IPS-NIHi11 (cell line): ENCODE measurements around the gene KRTCAP2.

Source experiments
- DNase-seq: peaks from one replicate; pipeline ENCODE4 v3.0.0; 2012; ENCODE audit warnings: mixed read lengths, low spot score

The KRTCAP2 gene

GRCh38 chr1:155133799-155134281 is 39.3 kb downstream of the KRTCAP2 start:
- no peak for DNase-seq

GRCh38 chr1:155131856-155132255 is 41.2 kb downstream of the KRTCAP2 start:
- no peak for DNase-seq

DNA sequence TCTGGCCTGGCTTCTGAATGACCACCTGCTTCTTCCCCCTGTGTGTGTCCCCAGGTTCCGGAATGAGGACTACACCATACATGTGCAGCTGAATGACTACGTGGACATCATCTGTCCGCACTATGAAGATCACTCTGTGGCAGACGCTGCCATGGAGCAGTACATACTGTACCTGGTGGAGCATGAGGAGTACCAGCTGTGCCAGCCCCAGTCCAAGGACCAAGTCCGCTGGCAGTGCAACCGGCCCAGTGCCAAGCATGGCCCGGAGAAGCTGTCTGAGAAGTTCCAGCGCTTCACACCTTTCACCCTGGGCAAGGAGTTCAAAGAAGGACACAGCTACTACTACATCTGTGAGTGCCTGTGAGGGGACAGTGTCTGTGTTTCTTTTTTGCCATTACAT is 41.8 kb downstream of the KRTCAP2 start:
- DNase-seq = no peak

GRCh38 chr1:155130272-155131006 is 42.7 kb downstream of the KRTCAP2 start:
- peak; percentile 26 for DNase-seq

- no peak for DNase-seq
Observed at GRCh38 chr1:155128755-155129473, 44.2 kb downstream of the KRTCAP2 start.

- no peak for DNase-seq
Observed at GRCh38 chr1:155127967-155128754, 44.9 kb downstream of the KRTCAP2 start.

GRCh38 chr1:155127105-155127966 is 45.8 kb downstream of the KRTCAP2 start, which contains the start of gene EFNA1:
EFNA1 (plus strand) TSS chr1:155127876; CDS start chr1:155127978, 102 bp downstream.
- DNase-seq = peak; percentile 68

- DNase-seq = peak; percentile 41
Observed at GRCh38 chr1:155126556-155127104, 46.5 kb downstream of the KRTCAP2 start.

GRCh38 chr1:155125946-155126555 is 47.1 kb downstream of the KRTCAP2 start:
- DNase-seq = peak; percentile 38

DNA sequence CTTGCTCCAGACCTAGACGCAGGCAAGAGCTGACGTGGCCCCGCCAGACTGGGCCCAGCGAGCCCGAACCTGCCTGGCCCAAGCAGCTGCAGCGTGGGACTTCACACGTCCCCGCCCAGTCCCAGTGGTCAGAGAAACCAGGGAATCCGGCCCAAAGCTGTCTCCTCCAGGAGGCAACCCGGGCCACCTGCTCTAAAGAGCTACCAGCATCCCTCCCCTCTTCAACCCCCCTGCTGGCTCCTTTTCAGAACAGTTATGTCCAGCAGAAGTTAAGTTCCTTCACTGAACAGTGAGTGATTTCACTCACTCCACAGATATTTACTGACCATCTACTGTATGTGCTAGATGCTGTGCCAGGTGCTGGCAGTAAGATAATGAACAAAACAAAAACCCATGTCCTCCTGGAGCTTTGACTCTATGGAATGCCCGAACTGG is 47.6 kb downstream of the KRTCAP2 start:
- peak; percentile 23 for DNase-seq

- DNase-seq = peak; percentile 30
Observed at GRCh38 chr1:155124503-155125463, 48.3 kb downstream of the KRTCAP2 start.

GRCh38 chr1:155123801-155124200 is 49.3 kb downstream of the KRTCAP2 start:
- DNase-seq = no peak

- DNase-seq = no peak
Observed at GRCh38 chr1:155122308-155122707, 50.8 kb downstream of the KRTCAP2 start.

DNA sequence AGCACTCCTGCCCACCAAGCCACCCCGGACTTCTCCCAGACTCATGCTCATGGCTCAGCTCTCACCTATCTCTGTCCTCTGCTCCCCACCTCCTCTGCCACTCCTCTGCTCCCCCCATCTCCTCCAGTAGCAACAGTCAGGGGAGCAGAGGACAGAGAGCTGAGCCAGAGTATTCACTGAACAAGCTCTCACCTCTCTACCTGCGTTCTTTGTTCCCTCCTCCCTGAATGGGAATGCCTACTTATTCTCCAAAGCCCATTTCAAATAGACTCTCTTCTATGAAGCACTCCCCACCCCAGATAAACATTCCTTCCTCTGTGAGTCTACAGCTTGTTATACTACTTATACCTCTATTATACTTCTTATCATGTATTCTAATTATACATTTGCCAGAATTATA is 51.9 kb downstream of the KRTCAP2 start:
- no peak for DNase-seq

DNA sequence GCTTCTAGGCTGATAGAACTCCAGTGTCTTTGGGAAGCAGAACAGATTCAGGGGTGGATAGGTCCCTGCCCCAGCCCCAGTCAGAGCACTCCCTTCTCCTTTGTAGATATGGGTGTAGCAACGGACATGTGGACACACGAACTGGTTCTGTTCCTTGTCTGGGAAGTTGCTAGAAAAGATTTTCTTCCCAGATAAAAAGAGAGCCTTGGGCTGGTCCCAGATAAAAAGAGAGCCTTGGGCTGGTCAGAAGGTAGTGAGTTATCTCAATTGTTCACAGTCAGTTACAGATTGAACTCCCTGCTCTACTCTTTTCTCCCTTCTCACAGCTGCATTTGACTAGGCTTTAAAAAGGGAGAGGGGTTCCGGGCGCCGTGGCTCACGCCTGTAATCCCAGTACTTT is 52.9 kb downstream of the KRTCAP2 start:
- DNase-seq = no peak
